Heart left ventricle (tissue), 16 donors: ENCODE data around the gene AIF1L. TPM values are rescaled to one million over a fixed set of nuclear protein-coding genes. Genes with fewer than 3 reads are reported as not detected.
A peak's percentile ranks its signal among the peaks of the same experiment; 100 is the strongest.

Experiments
- ATAC-seq, 4 donors: fragments of 200-7000 bp; cut with Tn5 transposase; one replicate each; pipeline ENCODE4 v1.9.1; 2020 to 2022; ENCODE audit warnings: moderate library complexity in 4 of 4, mild to moderate bottlenecking in 3 of 4, moderate number of reproducible peaks in 1 of 4
- DNase-seq, 5 donors: peaks; one replicate each; pipeline ENCODE4 v3.0.0-alpha.2; 2020
- H3K27ac ChIP-seq, 12 donors: fragments of 200-600 bp; sonication (generic) in 4 of 12; one replicate each; pipeline versions ENCODE4 v1.5.0 to v1.8.0; 2016 to 2022; ENCODE audit warnings: mild to moderate bottlenecking in 2 of 12
- H3K27me3 ChIP-seq, 9 donors: fragments of 200-600 bp; sonication (generic) in 2 of 9; one replicate each; pipeline versions ENCODE4 v1.5.1 to v1.8.0; 2016 to 2022; ENCODE audit warnings: mild to moderate bottlenecking in 3 of 9
- H3K36me3 ChIP-seq, 9 donors: fragments of 200-600 bp; sonication (generic) in 2 of 9; one replicate each; pipeline versions ENCODE4 v1.5.0 to v1.8.0; 2018 to 2022; ENCODE audit warnings: mild to moderate bottlenecking in 2 of 9
- H3K4me1 ChIP-seq, 12 donors: fragments of 200-600 bp; sonication (generic) in 4 of 12; one replicate each; pipeline versions ENCODE4 v1.5.0 to v1.8.0; 2016 to 2022; ENCODE audit warnings: mild to moderate bottlenecking in 3 of 12
- H3K4me3 ChIP-seq, 12 donors: fragments of 200-600 bp; sonication (generic) in 4 of 12; one replicate each; pipeline versions ENCODE4 v1.5.0 to v1.8.0; 2017 to 2022; ENCODE audit warnings: mild to moderate bottlenecking in 9 of 12, moderate library complexity in 4 of 12
- H3K9me3 ChIP-seq, 12 donors: fragments of 200-600 bp; sonication (generic) in 4 of 12; one replicate each; pipeline versions ENCODE4 v1.5.0 to v1.8.0; 2016 to 2022; ENCODE audit warnings: mild to moderate bottlenecking in 1 of 12
- CTCF ChIP-seq, 12 donors: fragments of 200-600 bp; sonication (generic) in 4 of 12; IDR thresholded peaks; one replicate each; pipeline versions ENCODE4 v1.5.0 to v1.8.0; 2018 to 2022; ENCODE audit warnings: antibody characterized with exemption in 12 of 12, mild to moderate bottlenecking in 5 of 12
- POLR2A ChIP-seq, 2 donors: fragments of 450-650 bp; IDR thresholded peaks; one replicate each; pipeline ENCODE4 v1.6.1; 2017; ENCODE audit warnings: antibody characterized with exemption in 2 of 2, mild to moderate bottlenecking in 2 of 2, moderate library complexity in 2 of 2
- WGBS, 4 donors: extraction: QIAGEN DNeasy Blood & Tissue Kit in 2 of 4; methylation state at CpG; one replicate each; pipeline versions ENCODE4 v1.1.5 to v1.1.7; 2013 to 2018; 5-methylcytosine and 5-hydroxymethylcytosine counted together
- intact Hi-C, 10 donors: fragments of 100-400 bp; cut with DNase I; formaldehyde crosslinking; loops; one replicate each; pipeline versions ENCODE4 v1.11.1 to v1.14.2; 2022
- polyA plus RNA-seq, 2 donors: library from polyadenylated mRNA; stranded (reverse); fragments of 200-250 nt; gene quantifications; one replicate each; pipeline ENCODE4 v1.2.3, GENCODE V29; 2013
- total RNA-seq, 9 donors: library from RNA; depleted of rRNA in 2 of 9; stranded (reverse); fragments of >200 nt in 2 of 9; fragmentation: NEBNext Ultra II Directional in 3 of 9; extraction: Animal tissue kit (Norgen Biotek cat#: 25700) in 3 of 9; gene quantifications; one replicate each; pipeline versions ENCODE4 v1.1.0 to v1.2.4, GENCODE V29; 2016 to 2023
- donor health status: ischemic (EF 13 %, LVEDD 7.1; RV severe dilation, severe dysfunction).
- donor health status: healthy with polysubstance abuse.
- donor health status: DM: no; HTN: yes; CAD: no.
- donor health status: DM: no; HTN: no; CAD: no.
- donor health status: ischemic (EF 25% LVEDD 6.9; RV normal size, moderate dysfunction).
- donor health status: ischemic (EF 25% LVEDD 5.7; RV mildly dilated, moderate dysfunction).
- donor health status: healthy.
- donor health status: DM: yes; HTN: yes; CAD: no.
- donor health status: ischemic (EF 35%, LVEDD 5.7; RV mildly dilated, moderate dysfunction).
- donor health status: nonischemic (EF 11% LVEDD 7.7; RV severe dilation, severe dysfunction).
- donor health status: DM: yes; HTN: yes; CAD: no.
- donor health status: PGD.
- donor health status: ischemic (EF 29% LVEDD 5.4; RV normal size, mild dysfunction).
- donor health status: nonischemic (EF 23%, LVEDD 6.1; RV moderate dilation, normal function).

AIF1L gene
- total and polyA plus RNA-seq, 11 donors: 12.1 to 93.8 (median 23.1) TPM

GRCh38 chr9:131103024-131103423 lies 6.7 kb downstream of the AIF1L start:
- intact Hi-C loops: no loop called here
- TF ChIP-seq CTCF (IDR thresholded peaks at IDR 0.05): no peak
- no peak for TF ChIP-seq POLR2A (IDR thresholded peaks at IDR 0.05)
- DNase-seq (no peak), ATAC-seq (no peak)
- H3K9me3 ChIP-seq: no peaks in the 10 kb centered on the region
- WGBS, 4 donors: 80 to 86% (median 83%) methylated on average over 8 to 9 of the region's 9 CpGs
- peak overlapping the region in 9 of 12 donors; percentile 41 to 85 (median 64) for H3K27ac ChIP-seq
- H3K27me3 ChIP-seq: peaks cover 0 to 3% (median 0%) of the 10 kb centered on the region in 9 donors
- peak overlapping the region in 5 of 12 donors; percentile 7 to 30 (median 14) for H3K4me3 ChIP-seq
- peaks cover 0 to 5% (median 0%) of the 10 kb centered on the region in 9 donors for H3K36me3 ChIP-seq
- peaks cover 0 to 68% (median 24%) of the 10 kb centered on the region in 12 donors for H3K4me1 ChIP-seq

GRCh38 chr9:131103535-131103934 lies 7.2 kb downstream of the AIF1L start:
- ATAC-seq (no peak), DNase-seq (no peak)
- intact Hi-C loops: no loop called here
- Histone ChIP-seq H3K4me3 (no peak overlapping the region), H3K9me3 (no peaks in the 10 kb centered on the region), H3K4me1 (peaks cover 0 to 69% (median 23%) of the 10 kb centered on the region in 12 donors), H3K36me3 (peaks cover 0 to 5% (median 0%) of the 10 kb centered on the region in 9 donors), H3K27ac (peak overlapping the region in 4 of 12 donors; percentile 56 to 85 (median 64)), H3K27me3 (no peaks in the 10 kb centered on the region)
- TF ChIP-seq POLR2A (IDR thresholded peaks at IDR 0.05) (no peak), CTCF (IDR thresholded peaks at IDR 0.05) (no peak)
- WGBS, 4 donors: 86 to 100% (median 96%) methylated on average over 3 of the region's 3 CpGs

GRCh38 chr9:131104016-131104740 lies 7.8 kb downstream of the AIF1L start:
- peaks cover 0 to 5% (median 0%) of the 10 kb centered on the region in 9 donors for H3K36me3 ChIP-seq
- peak overlapping the region in 2 of 12 donors; percentile 64 to 85 for H3K27ac ChIP-seq
- no peaks in the 10 kb centered on the region for H3K27me3 ChIP-seq
- 80 to 83% (median 81%) methylated on average over 4 to 5 of the region's 5 CpGs for WGBS, 4 donors
- H3K4me3 ChIP-seq: no peak overlapping the region
- intact Hi-C loops: no loop called here
- DNase-seq: no peak
- peaks cover 0 to 65% (median 19%) of the 10 kb centered on the region in 12 donors for H3K4me1 ChIP-seq
- no peak for ATAC-seq
- TF ChIP-seq CTCF (IDR thresholded peaks at IDR 0.05) (no peak), POLR2A (IDR thresholded peaks at IDR 0.05) (no peak)
- no peaks in the 10 kb centered on the region for H3K9me3 ChIP-seq

- no peak for TF ChIP-seq POLR2A (IDR thresholded peaks at IDR 0.05)
- TF ChIP-seq CTCF (IDR thresholded peaks at IDR 0.05): no peak
- ATAC-seq (no peak), DNase-seq (no peak)
- intact Hi-C loops: no loop called here
- WGBS, 4 donors: 92 to 98% (median 94%) methylated on average over 8 of the region's 8 CpGs
- Histone ChIP-seq H3K4me3 (no peak overlapping the region), H3K27ac (peak overlapping the region in 2 of 12 donors; percentile 49 to 79), H3K4me1 (peaks cover 0 to 53% (median 17%) of the 10 kb centered on the region in 12 donors), H3K36me3 (peaks cover 0 to 5% (median 0%) of the 10 kb centered on the region in 9 donors), H3K9me3 (no peaks in the 10 kb centered on the region), H3K27me3 (no peaks in the 10 kb centered on the region)
Measured at GRCh38 chr9:131105952-131106351, 9.6 kb downstream of the AIF1L start.
